ENCODE measurements around the gene PIGS. TPM values are rescaled to one million over a fixed set of nuclear protein-coding genes. Genes with fewer than 3 reads are reported as not detected.

Gene PIGS
- total RNA-seq, 1 donor from 2014 or later: 71.5 TPM

- peaks cover 5% of the 10 kb centered on the region for H3K36me3 ChIP-seq (ENCODE audit: insufficient read depth, low read length)
- H3K4me2 ChIP-seq (ENCODE audit: low read length): peak overlapping the region; percentile 25
- Mint-ChIP-seq H3K9me3 (ENCODE audit: unreplicated experiment) (no peaks in the 10 kb centered on the region), H3K36me3 (ENCODE audit: low read depth, unreplicated experiment) (peaks cover 18% of the 10 kb centered on the region), H3K4me1 (ENCODE audit: low read depth, unreplicated experiment) (peaks cover 10% of the 10 kb centered on the region), H3K27ac (ENCODE audit: unreplicated experiment) (peak overlapping the region; percentile 87), H3K27me3 (ENCODE audit: low read depth, unreplicated experiment) (no peaks in the 10 kb centered on the region), H3K4me3 (ENCODE audit: unreplicated experiment) (no peak overlapping the region)
- H3K9ac ChIP-seq (ENCODE audit: low read length): no peak overlapping the region
- H4K20me1 ChIP-seq (ENCODE audit: insufficient read depth, low read length): peaks cover 4% of the 10 kb centered on the region
- H2AFZ ChIP-seq (ENCODE audit: low read depth, low read length): no peak overlapping the region
- FAIRE-seq (no peak), DNase-seq (ENCODE audit: low read depth) (peak; percentile 56)
- peak overlapping the region; percentile 26 for H3K27ac ChIP-seq (ENCODE audit: low read depth, low read length)
- H3K79me2 ChIP-seq (ENCODE audit: insufficient read depth, low read length): peaks cover 30% of the 10 kb centered on the region
- peaks cover 7% of the 10 kb centered on the region for H3K4me1 ChIP-seq (ENCODE audit: insufficient read depth, low read length)
- no peak overlapping the region for H3K4me3 ChIP-seq (ENCODE audit: insufficient read depth, low read depth, low read length)
- H3K9me3 ChIP-seq (ENCODE audit: insufficient read depth, low read depth, low read length): no peaks in the 10 kb centered on the region
- no peaks in the 10 kb centered on the region for H3K27me3 ChIP-seq (ENCODE audit: insufficient read depth, low read length)
- TF ChIP-seq CTCF (IDR thresholded peaks at IDR 0.05; ENCODE audit: insufficient read depth, low read depth, low read length): no peak
- TF ChIP-seq EZH2 (IDR thresholded peaks at IDR 0.05; ENCODE audit: insufficient read depth, low read length): no peak
Measured at GRCh38 chr17:28563475-28563874, 7.8 kb downstream of the PIGS start.

- no peak overlapping the region for H3K4me3 Mint-ChIP-seq (ENCODE audit: unreplicated experiment)
- Histone ChIP-seq H3K9me3 (ENCODE audit: insufficient read depth, low read depth, low read length) (no peaks in the 10 kb centered on the region), H3K9ac (ENCODE audit: low read length) (no peak overlapping the region), H2AFZ (ENCODE audit: low read depth, low read length) (no peak overlapping the region), H4K20me1 (ENCODE audit: insufficient read depth, low read length) (peaks cover 23% of the 10 kb centered on the region), H3K4me3 (ENCODE audit: insufficient read depth, low read depth, low read length) (no peak overlapping the region), H3K79me2 (ENCODE audit: insufficient read depth, low read length) (peaks cover 5% of the 10 kb centered on the region), H3K4me2 (ENCODE audit: low read length) (no peak overlapping the region), H3K27me3 (ENCODE audit: insufficient read depth, low read length) (no peaks in the 10 kb centered on the region), H3K27ac (ENCODE audit: low read depth, low read length) (no peak overlapping the region), H3K4me1 (ENCODE audit: insufficient read depth, low read length) (peaks cover 7% of the 10 kb centered on the region), H3K36me3 (ENCODE audit: insufficient read depth, low read length) (peaks cover 20% of the 10 kb centered on the region)
- peaks cover 13% of the 10 kb centered on the region for H3K4me1 Mint-ChIP-seq (ENCODE audit: low read depth, unreplicated experiment)
- DNase-seq (ENCODE audit: low read depth) (no peak), FAIRE-seq (no peak)
- no peaks in the 10 kb centered on the region for H3K27me3 Mint-ChIP-seq (ENCODE audit: low read depth, unreplicated experiment)
- H3K36me3 Mint-ChIP-seq (ENCODE audit: low read depth, unreplicated experiment): peaks cover 39% of the 10 kb centered on the region
- H3K9me3 Mint-ChIP-seq (ENCODE audit: unreplicated experiment): no peaks in the 10 kb centered on the region
- H3K27ac Mint-ChIP-seq (ENCODE audit: unreplicated experiment): no peak overlapping the region
- no peak for TF ChIP-seq CTCF (IDR thresholded peaks at IDR 0.05; ENCODE audit: insufficient read depth, low read depth, low read length)
- no peak for TF ChIP-seq EZH2 (IDR thresholded peaks at IDR 0.05; ENCODE audit: insufficient read depth, low read length)
Measured at GRCh38 chr17:28555022-28555421, 16.3 kb downstream of the PIGS start.

GRCh38 chr17:28554565-28554964 lies 16.8 kb downstream of the PIGS start:
- Mint-ChIP-seq H3K4me1 (ENCODE audit: low read depth, unreplicated experiment) (peaks cover 14% of the 10 kb centered on the region), H3K4me3 (ENCODE audit: unreplicated experiment) (no peak overlapping the region), H3K36me3 (ENCODE audit: low read depth, unreplicated experiment) (peaks cover 34% of the 10 kb centered on the region), H3K27ac (ENCODE audit: unreplicated experiment) (no peak overlapping the region), H3K27me3 (ENCODE audit: low read depth, unreplicated experiment) (no peaks in the 10 kb centered on the region), H3K9me3 (ENCODE audit: unreplicated experiment) (no peaks in the 10 kb centered on the region)
- TF ChIP-seq EZH2 (IDR thresholded peaks at IDR 0.05; ENCODE audit: insufficient read depth, low read length): no peak
- peak; percentile 28 for TF ChIP-seq CTCF (IDR thresholded peaks at IDR 0.05; ENCODE audit: insufficient read depth, low read depth, low read length)
- Histone ChIP-seq H3K9me3 (ENCODE audit: insufficient read depth, low read depth, low read length) (no peaks in the 10 kb centered on the region), H3K4me3 (ENCODE audit: insufficient read depth, low read depth, low read length) (no peak overlapping the region), H3K4me1 (ENCODE audit: insufficient read depth, low read length) (peaks cover 7% of the 10 kb centered on the region), H3K4me2 (ENCODE audit: low read length) (no peak overlapping the region), H3K36me3 (ENCODE audit: insufficient read depth, low read length) (peaks cover 19% of the 10 kb centered on the region), H4K20me1 (ENCODE audit: insufficient read depth, low read length) (peaks cover 28% of the 10 kb centered on the region), H2AFZ (ENCODE audit: low read depth, low read length) (no peak overlapping the region), H3K27ac (ENCODE audit: low read depth, low read length) (no peak overlapping the region), H3K27me3 (ENCODE audit: insufficient read depth, low read length) (no peaks in the 10 kb centered on the region), H3K9ac (ENCODE audit: low read length) (no peak overlapping the region), H3K79me2 (ENCODE audit: insufficient read depth, low read length) (peaks cover 5% of the 10 kb centered on the region)
- FAIRE-seq (no peak), DNase-seq (ENCODE audit: low read depth) (no peak)
